Astrocyte of the cerebellum (primary cell): ENCODE results near the gene SF3A2.
A peak's percentile ranks its signal among the peaks of the same experiment; 100 is the strongest.

Experiments
- DNase-seq: peaks from one replicate; pipeline ENCODE4 v3.0.0-alpha.2; 2011; ENCODE audit warnings: low read depth
- H3K4me3 ChIP-seq: 2 replicates; pipeline ENCODE4 v1.5.1; 2011; ENCODE audit warnings: mild to moderate bottlenecking, low read depth, low read length, moderate library complexity
- CTCF ChIP-seq: IDR thresholded peaks from 2 replicates; pipeline ENCODE4 v1.5.1; 2012; ENCODE audit warnings: low read length, low read depth, moderate library complexity, mild to moderate bottlenecking; ENCODE audit errors: missing control alignments
- in situ Hi-C: cut with HindIII; loops from 2 replicates; pipeline ENCODE4 v1.10.0; 2017; ENCODE audit warnings: low sequenced_read_pairs

The SF3A2 gene

GRCh38 chr19:2273356-2274184, 36.9 kb downstream of the SF3A2 start:
- in situ Hi-C loops: no loop called here

GRCh38 chr19:2274185-2274711, 37.6 kb downstream of the SF3A2 start:
- in situ Hi-C loops: no loop called here
- no peak for DNase-seq
- H3K4me3 ChIP-seq: no peak overlapping the region
- no peak for TF ChIP-seq CTCF

More at GRCh38 chr19:2273356-2274184, 36.9 kb downstream of the SF3A2 start:
- no peak for DNase-seq
- H3K4me3 ChIP-seq: peak overlapping the region; percentile 17
- TF ChIP-seq CTCF: peak; percentile 91

- no peak overlapping the region for H3K4me3 ChIP-seq
- in situ Hi-C loops: no loop called here
- peak; percentile 71 for TF ChIP-seq CTCF
- peak; percentile 44 for DNase-seq
These were observed 38.4 kb downstream of the SF3A2 start for GRCh38 chr19:2274931-2275535.

GRCh38 chr19:2275588-2276428, 39.2 kb downstream of the SF3A2 start:
- in situ Hi-C loops: no loop called here
- no peak overlapping the region for H3K4me3 ChIP-seq
- DNase-seq: no peak
- TF ChIP-seq CTCF: no peak

- in situ Hi-C loops: no loop called here
- no peak for TF ChIP-seq CTCF
- no peak overlapping the region for H3K4me3 ChIP-seq
- no peak for DNase-seq
These were observed 39.9 kb downstream of the SF3A2 start for GRCh38 chr19:2276429-2276986.

GRCh38 chr19:2277138-2277537, 40.5 kb downstream of the SF3A2 start:
- H3K4me3 ChIP-seq: no peak overlapping the region
- in situ Hi-C loops: no loop called here
- DNase-seq: no peak
- no peak for TF ChIP-seq CTCF
